IMR-90 (cell line): ENCODE results near the gene HSP90AB1. TPM values are rescaled to one million over a fixed set of nuclear protein-coding genes. Genes with fewer than 3 reads are reported as not detected.

Source experiments
- ATAC-seq: fragments of 200-7000 bp; cut with Tn5 transposase; 2 replicates; pipeline ENCODE4 v1.9.1; 2020; ENCODE audit warnings: low read depth, mild to moderate bottlenecking, moderate library complexity
- BruUV-seq: library from RNA; stranded (reverse); fragments of 400-500 nt; replicated peaks from 2 replicates; lab custom pipeline; 2021; lab: Mats Ljungman, UMichigan
- CTCF ChIA-PET: fragments of 300-600 bp; formaldehyde crosslinking; extraction: SDS; loops from one replicate; lab custom pipeline; 2021; ENCODE audit warnings: antibody characterized with exemption; lab: Yijun Ruan, JAX
- POLR2A ChIA-PET: fragments of 300-600 bp; sonication (Branson Sonifier 250); formaldehyde crosslinking; loops from one replicate; lab custom pipeline; 2022; ENCODE audit warnings: antibody characterized with exemption; ENCODE audit not compliant: unreplicated experiment; lab: Charles Lee
- DNase-seq: peaks from one replicate; pipeline ENCODE4 v3.0.0; 2013
- H2AFZ ChIP-seq: replicated peaks from 2 replicates; pipeline ENCODE3; 2013; ENCODE audit warnings: low read length, mild to moderate bottlenecking; ENCODE audit not compliant: poor library complexity
- H2AK5ac ChIP-seq: 2 replicates; pipeline ENCODE4 v1.6.1; 2013; ENCODE audit warnings: low read depth, low read length, inconsistent platforms
- H2AK9ac ChIP-seq: replicated peaks from 2 replicates; pipeline ENCODE3; 2013; ENCODE audit warnings: mild to moderate bottlenecking, low read depth, low read length, moderate library complexity; ENCODE audit not compliant: poor library complexity
- H2BK120ac ChIP-seq: 2 replicates; pipeline ENCODE4 v1.6.1; 2013; ENCODE audit warnings: low read depth, low read length, inconsistent platforms
- H2BK15ac ChIP-seq: 3 replicates; pipeline ENCODE4 v1.6.1; 2013; ENCODE audit warnings: low read depth, low read length, inconsistent platforms
- H2BK20ac ChIP-seq: 2 replicates; pipeline ENCODE4 v1.6.1; 2013; ENCODE audit warnings: low read depth, mild to moderate bottlenecking, inconsistent platforms, low read length, moderate library complexity
- H2BK5ac ChIP-seq: 2 replicates; pipeline ENCODE4 v1.6.1; 2013; ENCODE audit warnings: mild to moderate bottlenecking, low read depth, low read length, inconsistent platforms; ENCODE audit not compliant: poor library complexity, severe bottlenecking
- H3K14ac ChIP-seq: replicated peaks from 2 replicates; pipeline ENCODE4 v1.6.1; 2013; ENCODE audit warnings: low read depth, low read length, inconsistent platforms
- H3K18ac ChIP-seq: 2 replicates; pipeline ENCODE4 v1.6.1; 2013; ENCODE audit warnings: low read depth, low read length, control low read depth
- H3K23ac ChIP-seq: 2 replicates; pipeline ENCODE4 v1.6.1; 2013; ENCODE audit warnings: low read depth, low read length, inconsistent platforms
- H3K27ac ChIP-seq: 2 replicates; pipeline ENCODE4 v1.5.1; 2013; ENCODE audit warnings: mild to moderate bottlenecking, control low read depth, low read length; ENCODE audit not compliant: insufficient read depth
- H3K27me3 ChIP-seq: 2 replicates; pipeline ENCODE4 v1.6.1; 2013; ENCODE audit warnings: low read length; ENCODE audit not compliant: control insufficient read depth, insufficient read depth
- H3K36me3 ChIP-seq: 2 replicates; pipeline ENCODE4 v1.6.1; 2013; ENCODE audit warnings: low read length, mixed read lengths; ENCODE audit not compliant: control insufficient read depth, insufficient read depth
- H3K4ac ChIP-seq: 2 replicates; pipeline ENCODE4 v1.6.1; 2013; ENCODE audit warnings: low read depth, low read length, inconsistent platforms
- H3K4me1 ChIP-seq: 2 replicates; pipeline ENCODE4 v1.6.1; 2013; ENCODE audit warnings: low read length, mixed read lengths; ENCODE audit not compliant: control insufficient read depth, insufficient read depth
- H3K4me2 ChIP-seq: 2 replicates; pipeline ENCODE4 v1.6.1; 2013; ENCODE audit warnings: low read depth, mild to moderate bottlenecking, control low read depth, low read length, moderate library complexity
- H3K4me3 ChIP-seq: 2 replicates; pipeline ENCODE4 v1.5.1; 2013; ENCODE audit warnings: low read depth, mild to moderate bottlenecking, control low read depth, low read length, moderate library complexity; ENCODE audit not compliant: insufficient read depth
- H3K56ac ChIP-seq: 2 replicates; pipeline ENCODE4 v1.6.1; 2013; ENCODE audit warnings: low read length, inconsistent platforms; ENCODE audit not compliant: insufficient read depth; ENCODE audit errors: extremely low read depth
- H3K79me1 ChIP-seq, 2 experiments: 2 replicates each; pipeline ENCODE4 v1.6.1; 2013; ENCODE audit warnings: low read length in 2 of 2, inconsistent platforms in 1 of 2, low read depth in 1 of 2
- H3K9ac ChIP-seq: 2 replicates; pipeline ENCODE4 v1.6.1; 2013; ENCODE audit warnings: low read depth, low read length, control low read depth
- H3K9me1 ChIP-seq: 2 replicates; pipeline ENCODE4 v1.6.1; 2013; ENCODE audit warnings: low read length, inconsistent platforms; ENCODE audit not compliant: insufficient read depth
- H3K9me3 ChIP-seq: 2 replicates; pipeline ENCODE4 v1.6.1; 2013; ENCODE audit warnings: low read length; ENCODE audit not compliant: control insufficient read depth, insufficient read depth
- H4K20me1 ChIP-seq: 2 replicates; pipeline ENCODE4 v1.6.1; 2013; ENCODE audit warnings: low read length, inconsistent platforms; ENCODE audit not compliant: insufficient read depth
- H4K5ac ChIP-seq: 2 replicates; pipeline ENCODE4 v1.6.1; 2013; ENCODE audit warnings: mild to moderate bottlenecking, low read depth, low read length, control low read depth
- H4K8ac ChIP-seq, 2 experiments: 2 replicates each; pipeline ENCODE4 v1.6.1; 2013; ENCODE audit warnings: low read depth in 2 of 2, low read length in 2 of 2, control low read depth in 1 of 2, inconsistent platforms in 1 of 2
- H4K91ac ChIP-seq: 2 replicates; pipeline ENCODE4 v1.6.1; 2013; ENCODE audit warnings: low read depth, low read length, inconsistent platforms; ENCODE audit not compliant: insufficient read depth
- BHLHE40 ChIP-seq: fragments of 150-350 bp; IDR thresholded peaks from 2 replicates; pipeline ENCODE4 v1.6.1; 2016; ENCODE audit warnings: mild to moderate bottlenecking, low read depth, low read length
- WGBS, 2 experiments: methylation state at CpG; one replicate each; pipeline versions ENCODE4 v1.1.5 to v1.1.7; 2013; ENCODE audit warnings: missing lambda C conversion rate in 2 of 2; ENCODE audit not compliant: insufficient read length in 1 of 2; ENCODE audit errors: extremely low coverage in 2 of 2; 5-methylcytosine and 5-hydroxymethylcytosine counted together
- dilution Hi-C: fragments of 300-500 bp; cut with HindIII; formaldehyde crosslinking; loops from one replicate; pipeline ENCODE4 v1.14.3; 2018; ENCODE audit warnings: low sequenced_read_pairs; ENCODE audit not compliant: unreplicated experiment
- in situ Hi-C: fragments of 300-500 bp; cut with MboI; formaldehyde crosslinking; loops from 3 replicates; pipeline ENCODE4 v1.14.3; 2019; ENCODE audit warnings: low sequenced_read_pairs, inconsistent platforms, mixed read lengths
- intact Hi-C: fragments of 100-400 bp; cut with micrococcal nuclease; formaldehyde crosslinking; loops from 2 replicates; pipeline ENCODE4 v1.10.0; 2022
- polyA plus RNA-seq, 3 experiments: library from polyadenylated mRNA; depleted of rRNA; stranded (reverse); fragments of >200 nt; gene quantifications; 2 replicates each; pipeline ENCODE4 v1.2.3, GENCODE V29; 2012; ENCODE audit warnings: low replicate concordance in 1 of 3
- total RNA-seq: library from RNA; depleted of rRNA; stranded (reverse); fragments of >200 nt; gene quantifications from 2 replicates; pipeline ENCODE4 v1.2.3, GENCODE V29; 2012

HSP90AB1 gene
- total and polyA plus RNA-seq, 2 of the 4 experiments (the other 2 are of a cell fraction) = 887 to 1,307 TPM

DNA sequence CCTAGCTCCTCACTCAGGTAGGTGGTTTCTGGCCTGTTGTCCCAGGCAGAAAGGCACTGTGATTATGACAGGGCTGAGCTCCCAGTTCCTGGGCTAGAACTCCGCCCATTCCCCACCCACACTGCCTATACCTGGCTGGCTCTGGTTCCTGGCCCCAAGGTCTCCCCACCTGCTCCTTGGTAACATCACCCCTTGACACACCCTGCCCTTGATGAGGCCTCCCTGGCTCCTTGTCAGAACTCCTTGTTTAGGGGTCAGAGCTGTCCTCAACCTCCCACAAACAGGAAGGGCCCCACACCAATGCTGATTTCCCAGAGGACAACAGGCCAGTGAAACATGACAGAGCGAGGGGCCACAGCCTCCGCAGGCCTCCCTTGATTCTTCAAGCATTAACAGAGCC is 45.7 kb upstream of the HSP90AB1 start:
- no peak overlapping the region for H2AFZ ChIP-seq
- dilution Hi-C loops (no loop called here), in situ Hi-C loops (no loop called here), intact Hi-C loops (no loop called here)
- no peak overlapping the region for H2BK120ac ChIP-seq
- H4K5ac ChIP-seq = no peak overlapping the region
- no peak overlapping the region for H3K18ac ChIP-seq
- no peaks in the 10 kb centered on the region for H3K36me3 ChIP-seq
- TF ChIP-seq BHLHE40 = no peak
- no peak overlapping the region for H3K4ac ChIP-seq
- ChIA-PET POLR2A (no interaction called here), CTCF (no interaction called here)
- no peak overlapping the region for H3K56ac ChIP-seq
- H3K27me3 ChIP-seq = peaks cover 14% of the 10 kb centered on the region
- no peak overlapping the region for H3K9ac ChIP-seq
- no peak overlapping the region for H2AK5ac ChIP-seq
- no peak overlapping the region for H3K4me3 ChIP-seq
- no peak overlapping the region for H3K14ac ChIP-seq
- no peak overlapping the region for H4K91ac ChIP-seq
- no peaks in the 10 kb centered on the region for H4K20me1 ChIP-seq
- no peak overlapping the region for H2BK20ac ChIP-seq
- WGBS, 2 experiments = 0% methylated on average over 1 of the region's 3 CpGs; no CpG with 5 or more reads in 1 of the 2 experiments
- H3K27ac ChIP-seq = no peak overlapping the region
- no peak overlapping the region for H3K4me2 ChIP-seq
- DNase-seq = no peak
- BruUV-seq = no TSS peak
- H3K79me1 ChIP-seq = no peaks in the 10 kb centered on the region
- H2AK9ac ChIP-seq = no peak overlapping the region
- no peak for ATAC-seq
- no peak overlapping the region for H4K8ac ChIP-seq
- no peaks in the 10 kb centered on the region for H3K9me1 ChIP-seq
- H2BK15ac ChIP-seq = no peak overlapping the region
- no peak overlapping the region for H2BK5ac ChIP-seq
- no peak overlapping the region; the same call in 1 of the 2 replicates for H3K23ac ChIP-seq
- no peaks in the 10 kb centered on the region for H3K4me1 ChIP-seq
- no peaks in the 10 kb centered on the region for H3K9me3 ChIP-seq
